PFSK-1 (cell line): Measurements from ENCODE around the gene SPRR3.

Experiments
- POLR2AphosphoS5 ChIP-seq: IDR thresholded peaks from 2 replicates; pipeline ENCODE4 v1.6.1; 2012; ENCODE audit warnings: low read depth, mild to moderate bottlenecking, control low read depth, low read length, moderate library complexity
- SIN3A ChIP-seq: IDR thresholded peaks from 2 replicates; pipeline ENCODE4 v1.6.1; 2012; ENCODE audit warnings: mild to moderate bottlenecking, low read length, moderate library complexity, borderline replicate concordance; ENCODE audit not compliant: insufficient read depth
- TAF1 ChIP-seq: IDR thresholded peaks from 2 replicates; pipeline ENCODE4 v1.6.1; 2012; ENCODE audit warnings: low read length, control low read depth, borderline replicate concordance; ENCODE audit not compliant: insufficient read depth
- TF ChIP-seq, protein P1 (sequence below), 2 experiments: IDR thresholded peaks; 2 replicates each; pipeline versions ENCODE4 v1.6.1 to v1.8.0; 2011 to 2012; ENCODE audit warnings: low read depth in 2 of 2, low read length in 2 of 2, control low read depth in 1 of 2, inconsistent platforms in 1 of 2, mild to moderate bottlenecking in 1 of 2, moderate library complexity in 1 of 2; ENCODE audit not compliant: insufficient read depth in 1 of 2

DNA sequence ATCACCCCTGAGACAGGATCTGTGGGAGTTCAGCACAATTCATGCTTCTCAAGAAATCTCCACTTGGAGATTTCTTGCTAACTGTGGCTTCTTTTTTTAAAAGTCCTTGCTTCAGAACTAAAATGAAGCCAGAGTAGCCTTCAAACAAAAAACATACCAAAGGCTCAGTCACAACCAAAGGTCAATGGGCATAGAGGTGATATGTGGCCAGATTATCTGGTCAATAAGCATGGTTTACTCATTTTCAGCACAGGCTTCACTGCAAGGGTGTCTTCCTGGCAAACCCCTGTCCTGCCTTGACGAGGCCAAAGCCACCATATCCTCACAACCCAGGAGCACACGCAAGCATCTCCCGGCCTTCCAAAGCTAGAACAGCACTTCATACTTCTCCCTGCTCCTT is 42.3 kb upstream of the SPRR3 start:
- no peak for TF ChIP-seq TAF1
- no peak for TF ChIP-seq POLR2AphosphoS5
- TF ChIP-seq, protein P1, sequence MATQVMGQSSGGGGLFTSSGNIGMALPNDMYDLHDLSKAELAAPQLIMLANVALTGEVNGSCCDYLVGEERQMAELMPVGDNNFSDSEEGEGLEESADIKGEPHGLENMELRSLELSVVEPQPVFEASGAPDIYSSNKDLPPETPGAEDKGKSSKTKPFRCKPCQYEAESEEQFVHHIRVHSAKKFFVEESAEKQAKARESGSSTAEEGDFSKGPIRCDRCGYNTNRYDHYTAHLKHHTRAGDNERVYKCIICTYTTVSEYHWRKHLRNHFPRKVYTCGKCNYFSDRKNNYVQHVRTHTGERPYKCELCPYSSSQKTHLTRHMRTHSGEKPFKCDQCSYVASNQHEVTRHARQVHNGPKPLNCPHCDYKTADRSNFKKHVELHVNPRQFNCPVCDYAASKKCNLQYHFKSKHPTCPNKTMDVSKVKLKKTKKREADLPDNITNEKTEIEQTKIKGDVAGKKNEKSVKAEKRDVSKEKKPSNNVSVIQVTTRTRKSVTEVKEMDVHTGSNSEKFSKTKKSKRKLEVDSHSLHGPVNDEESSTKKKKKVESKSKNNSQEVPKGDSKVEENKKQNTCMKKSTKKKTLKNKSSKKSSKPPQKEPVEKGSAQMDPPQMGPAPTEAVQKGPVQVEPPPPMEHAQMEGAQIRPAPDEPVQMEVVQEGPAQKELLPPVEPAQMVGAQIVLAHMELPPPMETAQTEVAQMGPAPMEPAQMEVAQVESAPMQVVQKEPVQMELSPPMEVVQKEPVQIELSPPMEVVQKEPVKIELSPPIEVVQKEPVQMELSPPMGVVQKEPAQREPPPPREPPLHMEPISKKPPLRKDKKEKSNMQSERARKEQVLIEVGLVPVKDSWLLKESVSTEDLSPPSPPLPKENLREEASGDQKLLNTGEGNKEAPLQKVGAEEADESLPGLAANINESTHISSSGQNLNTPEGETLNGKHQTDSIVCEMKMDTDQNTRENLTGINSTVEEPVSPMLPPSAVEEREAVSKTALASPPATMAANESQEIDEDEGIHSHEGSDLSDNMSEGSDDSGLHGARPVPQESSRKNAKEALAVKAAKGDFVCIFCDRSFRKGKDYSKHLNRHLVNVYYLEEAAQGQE (IDR thresholded peaks at IDR 0.05; ENCODE audit: insufficient read depth in 1 of 2, low read depth in 2 of 2, low read length in 2 of 2), result no peak
- TF ChIP-seq SIN3A, result no peak
